ENCODE data around the gene TMEM14A.

DNA sequence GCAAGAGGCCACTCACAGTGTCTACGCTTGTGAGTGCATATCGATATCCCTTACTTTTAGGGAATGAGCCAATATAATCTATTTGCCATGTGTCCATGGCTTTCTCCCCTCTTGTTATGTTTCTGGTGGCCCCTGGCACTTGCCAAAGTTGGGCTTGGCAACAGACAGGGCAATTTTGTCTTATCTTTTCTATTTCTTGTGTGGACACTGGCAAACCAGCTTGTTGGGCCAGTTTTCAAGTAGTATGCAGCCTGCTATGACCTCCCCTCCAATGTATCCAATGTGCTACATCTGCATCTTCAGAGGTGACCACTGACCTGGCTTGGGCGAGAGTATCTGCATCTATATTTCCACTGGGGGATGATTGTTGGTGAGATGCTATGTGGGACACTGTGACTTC is 63.2 kb downstream of the TMEM14A start:
- no peak for TF ChIP-seq POLR2AphosphoS5 (IDR thresholded peaks at IDR 0.05)
- no peak for TF ChIP-seq POLR2A (IDR thresholded peaks at IDR 0.05)
